Measurements from ENCODE around the gene KCNK7. TPM values are rescaled to one million over a fixed set of nuclear protein-coding genes. Genes with fewer than 3 reads are reported as not detected.
"Not testable (repeated sequence)": the region's sequence is repeated elsewhere in the genome, so short reads cannot be mapped to it uniquely, and the experiment has no call there.

The KCNK7 gene
- total and polyA plus RNA-seq, 2 experiments from 2014 or later, result not detected

- no peaks in the 10 kb centered on the region for H3K9me2 ChIP-seq (ENCODE audit: insufficient read depth)
- H3K27ac ChIP-seq, result no peak overlapping the region
- H3K4me2 ChIP-seq (ENCODE audit: unreplicated experiment), result no peak overlapping the region
- H3K27me3 ChIP-seq (replicated peaks; ENCODE audit: insufficient read depth), result no peaks in the 10 kb centered on the region
- TF ChIP-seq EZH2phosphoT487 (IDR thresholded peaks at IDR 0.05; ENCODE audit: insufficient read depth, low read depth) (no peak), EZH2 (IDR thresholded peaks at IDR 0.05; ENCODE audit: insufficient read depth, poor library complexity, severe bottlenecking) (no peak)
- H2AFZ ChIP-seq, result no peak overlapping the region
- no peak overlapping the region for H3K9ac ChIP-seq
- no peak for DNase-seq
- no peak overlapping the region for H3K4me3 ChIP-seq
- 93% methylated on average over 16 of the region's 16 CpGs for WGBS, 2 experiments (ENCODE audit: low coverage in 1 of 2, low lambda C conversion rate in 2 of 2, missing lambda C conversion rate in 2 of 2)
- no peaks in the 10 kb centered on the region for H3K9me3 ChIP-seq (ENCODE audit: low read depth)
- no peaks in the 10 kb centered on the region for H3K36me3 ChIP-seq (ENCODE audit: low read depth)
- no peaks in the 10 kb centered on the region for H3K4me1 ChIP-seq (ENCODE audit: insufficient read depth)
- no peaks in the 10 kb centered on the region for H4K20me1 ChIP-seq (ENCODE audit: insufficient read depth)
- in situ Hi-C loops (cut with MboI), result no loop called here
- no peaks in the 10 kb centered on the region for H3K79me2 ChIP-seq (ENCODE audit: insufficient read depth)
- peaks cover 10% of the 10 kb centered on the region for H3F3A ChIP-seq (ENCODE audit: insufficient read depth)
Observed at GRCh38 chr11:65641297-65642013, 45.9 kb upstream of the KCNK7 start.

- TF ChIP-seq EZH2 (IDR thresholded peaks at IDR 0.05; ENCODE audit: insufficient read depth, poor library complexity, severe bottlenecking) (no peak), EZH2phosphoT487 (IDR thresholded peaks at IDR 0.05; ENCODE audit: insufficient read depth, low read depth) (no peak)
- DNase-seq, result no peak
- 86 to 95% methylated on average over 13 to 35 of the region's 35 CpGs for WGBS, 2 experiments (ENCODE audit: low coverage in 1 of 2, low lambda C conversion rate in 2 of 2, missing lambda C conversion rate in 2 of 2)
- Histone ChIP-seq H3K9me3 (ENCODE audit: low read depth) (no peaks in the 10 kb centered on the region), H3K79me2 (ENCODE audit: insufficient read depth) (no peaks in the 10 kb centered on the region), H3K36me3 (ENCODE audit: low read depth) (no peaks in the 10 kb centered on the region; the same call in 1 of the 2 replicates), H3K27ac (no peak overlapping the region), H2AFZ (no peak overlapping the region), H3K9me2 (ENCODE audit: insufficient read depth) (no peaks in the 10 kb centered on the region), H3K4me1 (ENCODE audit: insufficient read depth) (no peaks in the 10 kb centered on the region), H4K20me1 (ENCODE audit: insufficient read depth) (no peaks in the 10 kb centered on the region), H3F3A (ENCODE audit: insufficient read depth) (peaks cover 10% of the 10 kb centered on the region), H3K9ac (no peak overlapping the region), H3K4me2 (ENCODE audit: unreplicated experiment) (no peak overlapping the region), H3K27me3 (replicated peaks; ENCODE audit: insufficient read depth) (no peaks in the 10 kb centered on the region), H3K4me3 (no peak overlapping the region)
- in situ Hi-C loops (cut with MboI), result no loop called here
Observed at GRCh38 chr11:65640483-65641296, 45.1 kb upstream of the KCNK7 start.

GRCh38 chr11:65639623-65640482 is 44.3 kb upstream of the KCNK7 start:
- no peaks in the 10 kb centered on the region for H3K79me2 ChIP-seq (ENCODE audit: insufficient read depth)
- DNase-seq, result no peak
- peaks cover 10% of the 10 kb centered on the region for H3F3A ChIP-seq (ENCODE audit: insufficient read depth)
- no peaks in the 10 kb centered on the region for H4K20me1 ChIP-seq (ENCODE audit: insufficient read depth)
- in situ Hi-C loops (cut with MboI), result no loop called here
- H3K36me3 ChIP-seq (ENCODE audit: low read depth), result peaks cover under 1% of the 10 kb centered on the region; the same call in 1 of the 2 replicates
- H2AFZ ChIP-seq, result no peak overlapping the region
- H3K4me3 ChIP-seq, result no peak overlapping the region
- no peaks in the 10 kb centered on the region for H3K9me2 ChIP-seq (ENCODE audit: insufficient read depth)
- no peaks in the 10 kb centered on the region for H3K27me3 ChIP-seq (replicated peaks; ENCODE audit: insufficient read depth)
- H3K4me1 ChIP-seq (ENCODE audit: insufficient read depth), result no peaks in the 10 kb centered on the region
- no peak for TF ChIP-seq EZH2 (IDR thresholded peaks at IDR 0.05; ENCODE audit: insufficient read depth, poor library complexity, severe bottlenecking)
- TF ChIP-seq EZH2phosphoT487 (IDR thresholded peaks at IDR 0.05; ENCODE audit: insufficient read depth, low read depth), result no peak
- H3K4me2 ChIP-seq (ENCODE audit: unreplicated experiment), result no peak overlapping the region
- no peak overlapping the region for H3K27ac ChIP-seq
- 90 to 95% methylated on average over 5 to 8 of the region's 8 CpGs for WGBS, 2 experiments (ENCODE audit: low coverage in 1 of 2, low lambda C conversion rate in 2 of 2, missing lambda C conversion rate in 2 of 2)
- H3K9ac ChIP-seq, result no peak overlapping the region
- no peaks in the 10 kb centered on the region for H3K9me3 ChIP-seq (ENCODE audit: low read depth)

GRCh38 chr11:65639228-65639597 is 43.6 kb upstream of the KCNK7 start:
- H4K20me1 ChIP-seq (ENCODE audit: insufficient read depth); H3K27ac ChIP-seq; H3K9me2 ChIP-seq (ENCODE audit: insufficient read depth); H3K4me1 ChIP-seq (ENCODE audit: insufficient read depth); H3K9ac ChIP-seq; H3K79me2 ChIP-seq (ENCODE audit: insufficient read depth); H3K27me3 ChIP-seq (replicated peaks; ENCODE audit: insufficient read depth); in situ Hi-C loops (cut with MboI); H3K9me3 ChIP-seq (ENCODE audit: low read depth); H3K4me2 ChIP-seq (ENCODE audit: unreplicated experiment); DNase-seq; H2AFZ ChIP-seq; H3K36me3 ChIP-seq (ENCODE audit: low read depth); H3K4me3 ChIP-seq: not testable (repeated sequence)
- peaks cover 10% of the 10 kb centered on the region for H3F3A ChIP-seq (ENCODE audit: insufficient read depth)
- WGBS, 2 experiments (ENCODE audit: low coverage in 1 of 2, low lambda C conversion rate in 2 of 2, missing lambda C conversion rate in 2 of 2), result 86 to 90% methylated on average over 6 to 9 of the region's 9 CpGs

Data from GM23248 (cell line).